ENCODE results near the gene EML4.

EML4 gene

DNA sequence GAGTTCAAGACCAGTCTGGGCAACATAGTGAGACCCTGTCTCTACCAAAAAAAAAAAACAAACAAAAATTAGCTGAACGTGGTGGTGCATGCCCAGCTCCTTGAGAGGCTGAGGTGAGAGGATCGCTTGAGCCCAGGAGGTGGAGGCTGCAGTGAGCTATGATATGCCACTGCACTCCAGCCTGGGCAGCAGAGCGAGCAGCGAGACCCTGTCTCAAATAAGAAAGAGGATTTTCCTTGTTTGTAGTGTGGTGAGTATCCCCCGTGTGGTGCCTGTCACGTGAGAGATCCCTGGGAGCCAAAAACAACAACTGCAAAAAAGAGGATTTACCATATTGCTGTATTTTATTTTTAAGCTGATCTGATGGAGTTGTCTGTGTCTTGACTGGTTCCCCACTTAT is 9.2 kb downstream of the EML4 start:
- Mint-ChIP-seq H3K27me3 (no peaks in the 10 kb centered on the region), H3K4me3 (no peak overlapping the region), H3K36me3 (ENCODE audit: low read depth) (peaks cover 22% of the 10 kb centered on the region), H3K4me1 (ENCODE audit: low read depth) (peaks cover 74% of the 10 kb centered on the region), H3K27ac (no peak overlapping the region), H3K9me3 (no peaks in the 10 kb centered on the region)

- Mint-ChIP-seq H3K27me3 (no peaks in the 10 kb centered on the region), H3K4me1 (ENCODE audit: low read depth) (peaks cover 83% of the 10 kb centered on the region), H3K36me3 (ENCODE audit: low read depth) (peaks cover 22% of the 10 kb centered on the region), H3K27ac (peak overlapping the region; percentile 27), H3K9me3 (no peaks in the 10 kb centered on the region), H3K4me3 (no peak overlapping the region)
Observed at GRCh38 chr2:42180300-42180699, 11.1 kb downstream of the EML4 start.

DNA sequence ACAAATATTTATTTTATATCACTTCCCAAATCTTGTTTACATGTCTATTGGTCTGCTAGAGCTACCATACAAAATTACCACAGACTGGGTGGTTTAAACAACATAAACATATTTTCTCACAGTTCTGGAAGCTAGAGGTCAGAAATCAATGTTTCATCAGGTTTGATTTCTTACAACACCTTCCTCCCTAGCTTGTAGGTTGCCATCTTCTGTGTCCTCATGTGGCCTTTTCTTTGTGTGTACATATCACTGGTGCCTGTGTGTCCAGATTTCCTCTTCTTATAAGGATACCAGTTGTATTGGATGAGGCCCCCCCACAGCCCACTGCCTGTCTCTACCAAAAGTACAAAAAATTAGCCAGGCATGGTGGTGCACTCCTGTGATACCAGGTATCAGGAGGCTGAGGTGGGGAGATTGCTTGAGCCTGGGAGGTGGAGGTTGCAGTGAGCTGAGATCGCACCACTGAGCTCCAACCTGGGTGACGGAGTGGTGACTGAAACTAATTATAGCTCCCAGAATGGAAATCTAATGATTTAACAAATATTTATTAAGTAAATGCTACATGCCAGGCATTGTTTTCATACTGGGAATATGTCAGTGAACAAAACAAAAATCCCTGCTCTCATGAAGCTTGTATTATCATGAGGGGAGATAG is 13.6 kb downstream of the EML4 start:
- Mint-ChIP-seq H3K4me3 (no peak overlapping the region), H3K27ac (peak overlapping the region; percentile 3), H3K4me1 (ENCODE audit: low read depth) (peaks cover 86% of the 10 kb centered on the region), H3K27me3 (no peaks in the 10 kb centered on the region), H3K9me3 (no peaks in the 10 kb centered on the region), H3K36me3 (ENCODE audit: low read depth) (peaks cover 25% of the 10 kb centered on the region)

DNA sequence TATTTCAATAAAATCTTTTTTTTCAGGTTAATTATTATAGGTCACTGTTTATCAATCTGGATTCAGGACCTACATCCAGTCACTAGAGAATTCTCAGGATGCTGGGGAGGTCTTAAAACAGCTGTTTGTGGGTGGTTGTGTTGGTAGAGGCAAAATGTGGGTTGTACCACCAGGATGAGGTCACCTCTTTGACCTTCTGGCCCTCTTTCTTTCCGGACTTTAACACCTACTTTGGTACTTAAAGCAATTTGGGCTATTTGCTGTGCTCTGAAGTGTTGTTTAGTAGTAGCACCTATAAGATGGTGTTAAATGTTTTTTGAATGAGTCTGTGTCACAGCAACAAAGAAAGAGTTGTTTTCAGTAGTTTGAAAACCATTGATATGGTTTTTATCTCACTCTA is 14.6 kb downstream of the EML4 start:
- Mint-ChIP-seq H3K27ac (peak overlapping the region; percentile 40), H3K36me3 (ENCODE audit: low read depth) (peaks cover 28% of the 10 kb centered on the region), H3K4me3 (no peak overlapping the region)

GRCh38 chr2:42184346-42184745 is 15.2 kb downstream of the EML4 start:
- no peak overlapping the region for H3K27ac Mint-ChIP-seq
- no peak overlapping the region for H3K4me3 Mint-ChIP-seq
- peaks cover 28% of the 10 kb centered on the region for H3K36me3 Mint-ChIP-seq (ENCODE audit: low read depth)
- H3K27me3 Mint-ChIP-seq, result no peaks in the 10 kb centered on the region
- peaks cover 78% of the 10 kb centered on the region for H3K4me1 Mint-ChIP-seq (ENCODE audit: low read depth)
- H3K9me3 Mint-ChIP-seq, result no peaks in the 10 kb centered on the region

More for the DNA sequence above, 14.6 kb downstream of the EML4 start:
- Mint-ChIP-seq H3K9me3 (no peaks in the 10 kb centered on the region), H3K27me3 (no peaks in the 10 kb centered on the region), H3K4me1 (ENCODE audit: low read depth) (peaks cover 78% of the 10 kb centered on the region)

DNA sequence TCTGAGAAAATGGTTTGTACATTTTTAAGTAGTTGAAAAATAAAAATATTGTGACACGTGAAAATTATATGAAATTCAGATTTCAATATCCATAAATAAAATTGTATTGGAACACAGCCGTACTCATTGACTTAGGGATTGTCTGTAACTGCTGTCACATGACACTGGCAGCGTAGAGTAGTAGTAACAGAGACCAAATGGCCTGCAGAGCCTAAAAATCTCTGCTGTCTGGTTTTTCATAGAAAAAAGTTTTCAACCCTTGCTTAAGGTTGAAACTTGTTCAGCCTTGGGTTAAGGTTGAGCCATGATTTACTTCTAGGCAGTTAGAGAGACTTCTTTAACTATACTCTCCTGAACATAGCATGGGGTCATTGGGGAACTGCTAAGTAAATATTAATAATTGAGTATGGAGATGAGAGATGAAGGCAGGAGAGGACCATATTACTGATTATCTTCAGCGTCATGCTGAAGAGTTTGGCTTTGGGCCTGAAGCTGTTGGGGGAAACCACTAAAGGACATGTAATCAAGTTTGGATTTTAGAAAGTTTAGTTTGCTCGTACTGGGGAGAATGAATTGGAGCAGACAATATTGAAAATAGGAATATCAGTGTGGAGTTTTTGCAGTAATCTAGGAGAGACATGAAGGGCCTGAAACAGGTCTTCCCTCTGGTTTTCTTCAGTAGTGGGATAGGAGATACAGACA is 16.2 kb downstream of the EML4 start:
- peaks cover 78% of the 10 kb centered on the region for H3K4me1 Mint-ChIP-seq (ENCODE audit: low read depth)
- peak overlapping the region; percentile 3 for H3K27ac Mint-ChIP-seq

GRCh38 chr2:42186366-42186765 is 17.2 kb downstream of the EML4 start:
- no peak overlapping the region for H3K27ac Mint-ChIP-seq
- H3K36me3 Mint-ChIP-seq (ENCODE audit: low read depth), result peaks cover 25% of the 10 kb centered on the region
- H3K27me3 Mint-ChIP-seq, result no peaks in the 10 kb centered on the region
- H3K9me3 Mint-ChIP-seq, result no peaks in the 10 kb centered on the region
- peaks cover 79% of the 10 kb centered on the region for H3K4me1 Mint-ChIP-seq (ENCODE audit: low read depth)
- no peak overlapping the region for H3K4me3 Mint-ChIP-seq

More for the DNA sequence above, 16.2 kb downstream of the EML4 start:
- H3K27me3 Mint-ChIP-seq, result no peaks in the 10 kb centered on the region
- H3K36me3 Mint-ChIP-seq (ENCODE audit: low read depth), result peaks cover 29% of the 10 kb centered on the region
- no peak overlapping the region for H3K4me3 Mint-ChIP-seq
- no peaks in the 10 kb centered on the region for H3K9me3 Mint-ChIP-seq

DNA sequence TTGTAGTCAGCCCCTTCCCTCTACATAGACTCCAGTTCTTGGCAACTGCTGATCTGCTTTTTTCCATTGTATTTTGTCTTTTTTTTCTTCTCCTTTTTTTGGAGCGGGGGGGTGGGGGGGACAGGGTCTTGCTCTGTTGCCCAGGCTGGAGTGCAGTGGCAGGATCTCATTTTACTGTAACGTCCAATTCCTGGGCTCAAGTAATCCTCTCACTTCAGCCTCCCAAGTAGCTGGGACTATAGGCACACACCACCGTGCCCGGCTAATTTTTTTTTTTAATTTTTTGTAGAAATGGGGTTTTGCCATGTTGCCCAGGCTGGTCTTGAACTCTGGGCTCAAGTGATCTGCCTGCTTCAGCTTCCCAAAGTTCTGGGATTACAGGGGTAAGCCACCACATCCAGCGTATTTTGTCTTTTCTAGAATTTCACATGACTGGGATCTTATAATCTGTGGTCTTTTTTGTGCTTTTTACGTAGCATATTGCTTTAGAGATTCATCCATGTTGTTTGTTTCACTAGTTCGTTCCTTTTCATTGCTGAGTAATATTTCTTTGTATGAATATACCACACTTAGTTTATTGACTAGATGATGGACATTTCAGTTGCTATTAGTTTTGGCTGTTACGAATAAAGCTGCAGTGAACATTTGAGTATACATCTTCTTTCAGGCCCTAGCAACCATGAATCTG is 17.9 kb downstream of the EML4 start:
- H3K27me3 Mint-ChIP-seq, result no peaks in the 10 kb centered on the region
- H3K9me3 Mint-ChIP-seq, result no peaks in the 10 kb centered on the region
- peaks cover 78% of the 10 kb centered on the region for H3K4me1 Mint-ChIP-seq (ENCODE audit: low read depth)
- no peak overlapping the region for H3K4me3 Mint-ChIP-seq
- H3K27ac Mint-ChIP-seq, result no peak overlapping the region
- peaks cover 21% of the 10 kb centered on the region for H3K36me3 Mint-ChIP-seq (ENCODE audit: low read depth)

DNA sequence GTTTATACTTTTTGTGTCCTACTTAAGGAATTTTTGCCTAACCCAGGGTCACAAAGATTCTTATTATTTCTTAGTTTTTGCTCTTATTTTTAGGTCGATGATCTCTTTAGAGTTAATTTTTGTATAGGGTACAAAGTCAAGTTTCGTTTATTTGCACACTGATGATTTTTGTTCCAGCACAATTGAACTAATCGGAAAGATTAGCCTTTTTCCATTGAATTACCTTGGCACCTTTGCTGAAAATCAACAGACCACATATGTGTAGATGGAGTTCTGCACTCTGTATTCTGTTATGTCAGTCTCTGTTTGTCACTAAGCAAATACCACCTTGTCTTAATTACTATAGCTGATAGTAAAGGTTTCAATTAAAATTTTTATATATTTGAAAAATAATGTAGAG is 18.7 kb downstream of the EML4 start:
- no peaks in the 10 kb centered on the region for H3K27me3 Mint-ChIP-seq
- H3K27ac Mint-ChIP-seq, result peak overlapping the region; percentile 45
- H3K9me3 Mint-ChIP-seq, result no peaks in the 10 kb centered on the region
- peaks cover 21% of the 10 kb centered on the region for H3K36me3 Mint-ChIP-seq (ENCODE audit: low read depth)
- no peak overlapping the region for H3K4me3 Mint-ChIP-seq
- peaks cover 78% of the 10 kb centered on the region for H3K4me1 Mint-ChIP-seq (ENCODE audit: low read depth)

DNA sequence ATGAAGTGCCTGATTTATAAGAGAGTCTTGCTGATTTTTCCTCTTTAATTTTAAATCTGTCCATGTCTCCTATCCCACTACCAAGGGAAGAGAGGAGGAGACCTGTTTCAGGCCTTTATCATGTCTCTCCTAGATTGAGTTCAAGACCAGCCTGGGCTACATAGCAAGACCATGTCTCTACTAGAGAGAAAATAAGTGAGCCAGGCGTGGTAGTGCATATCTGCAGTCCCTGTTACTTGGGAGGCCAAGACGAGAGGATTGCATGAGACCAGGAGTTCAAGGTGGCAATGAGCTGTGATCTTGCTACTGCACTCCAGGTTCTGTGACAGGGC is 20.0 kb downstream of the EML4 start:
- peaks cover 21% of the 10 kb centered on the region for H3K36me3 Mint-ChIP-seq (ENCODE audit: low read depth)
- peaks cover 79% of the 10 kb centered on the region for H3K4me1 Mint-ChIP-seq (ENCODE audit: low read depth)

DNA sequence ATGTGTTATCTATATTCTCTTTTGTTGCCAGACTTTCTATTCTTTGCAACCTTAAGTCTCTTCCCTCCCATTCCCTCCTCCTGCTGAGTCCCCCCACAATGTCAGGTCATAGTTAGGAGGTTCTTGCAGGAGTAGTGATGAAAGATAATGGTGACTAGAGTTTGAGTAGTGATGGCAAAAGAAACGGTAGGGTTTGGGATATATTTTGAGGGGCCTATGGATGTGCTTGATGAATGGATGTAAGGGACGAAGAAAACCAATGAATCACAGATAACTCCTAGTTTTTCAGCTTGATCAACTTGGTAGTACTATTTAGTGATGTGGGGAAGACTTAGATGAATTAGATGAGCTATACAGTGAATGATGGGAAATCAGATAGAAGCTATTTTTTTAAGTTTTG is 21.0 kb downstream of the EML4 start:
- H3K36me3 Mint-ChIP-seq (ENCODE audit: low read depth), result peaks cover 21% of the 10 kb centered on the region
- peak overlapping the region; percentile 2 for H3K27ac Mint-ChIP-seq
- H3K9me3 Mint-ChIP-seq, result no peaks in the 10 kb centered on the region
- H3K4me3 Mint-ChIP-seq, result no peak overlapping the region
- no peaks in the 10 kb centered on the region for H3K27me3 Mint-ChIP-seq
- H3K4me1 Mint-ChIP-seq (ENCODE audit: low read depth), result peaks cover 84% of the 10 kb centered on the region

More for the DNA sequence above, 20.0 kb downstream of the EML4 start:
- Mint-ChIP-seq H3K27me3 (no peaks in the 10 kb centered on the region), H3K27ac (no peak overlapping the region), H3K4me3 (no peak overlapping the region), H3K9me3 (no peaks in the 10 kb centered on the region)

DNA sequence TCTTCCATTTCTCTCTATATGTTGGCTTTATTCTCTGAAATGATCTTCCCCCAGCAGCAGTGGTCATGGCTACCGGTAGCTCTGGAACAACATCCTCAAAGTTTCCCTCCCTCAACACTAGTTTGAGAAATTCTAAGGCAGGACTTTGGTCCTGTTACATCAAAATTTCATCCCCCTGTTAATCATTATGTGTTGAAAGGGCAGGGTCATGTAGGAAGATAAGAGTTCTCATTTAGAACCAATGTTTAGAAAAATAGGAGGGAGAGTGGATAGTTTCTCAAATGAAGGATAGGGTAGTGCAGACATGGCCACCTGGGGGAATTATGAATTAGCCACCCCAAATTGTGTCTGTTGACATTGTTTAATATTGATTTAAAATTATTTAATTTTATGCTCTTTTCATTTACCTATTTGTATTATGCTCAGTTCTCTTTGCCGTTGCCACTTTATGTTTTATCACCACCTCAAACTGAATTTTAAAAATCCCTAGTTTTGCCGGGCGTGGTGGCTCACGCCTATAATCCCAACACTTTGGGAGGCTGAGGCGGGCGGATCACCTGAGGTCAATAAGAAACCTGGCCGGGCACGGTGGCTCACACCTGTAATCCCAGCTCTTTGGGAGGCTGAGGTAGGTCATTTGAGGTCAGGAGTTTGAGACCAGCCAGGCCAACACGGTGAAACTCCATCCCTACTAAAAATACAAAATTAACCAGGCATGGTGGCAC is 22.3 kb downstream of the EML4 start:
- no peak overlapping the region for H3K4me3 Mint-ChIP-seq
- peaks cover 82% of the 10 kb centered on the region for H3K4me1 Mint-ChIP-seq (ENCODE audit: low read depth)
- no peak overlapping the region for H3K27ac Mint-ChIP-seq
- H3K36me3 Mint-ChIP-seq (ENCODE audit: low read depth), result peaks cover 20% of the 10 kb centered on the region
- no peaks in the 10 kb centered on the region for H3K27me3 Mint-ChIP-seq
- no peaks in the 10 kb centered on the region for H3K9me3 Mint-ChIP-seq

- H3K4me1 Mint-ChIP-seq (ENCODE audit: low read depth), result peaks cover 85% of the 10 kb centered on the region
- no peak overlapping the region for H3K4me3 Mint-ChIP-seq
- H3K27me3 Mint-ChIP-seq, result no peaks in the 10 kb centered on the region
- H3K27ac Mint-ChIP-seq, result no peak overlapping the region
- peaks cover 23% of the 10 kb centered on the region for H3K36me3 Mint-ChIP-seq (ENCODE audit: low read depth)
- H3K9me3 Mint-ChIP-seq, result no peaks in the 10 kb centered on the region
Observed at GRCh38 chr2:42192010-42192373, 22.8 kb downstream of the EML4 start.

- H3K4me3 Mint-ChIP-seq, result no peak overlapping the region
Observed at GRCh38 chr2:42192652-42193566, 23.8 kb downstream of the EML4 start.

More at GRCh38 chr2:42192652-42193566, 23.8 kb downstream of the EML4 start:
- Mint-ChIP-seq H3K9me3 (no peaks in the 10 kb centered on the region), H3K36me3 (ENCODE audit: low read depth) (peaks cover 15% of the 10 kb centered on the region), H3K27ac (peak overlapping the region; percentile 26), H3K4me1 (ENCODE audit: low read depth) (peaks cover 81% of the 10 kb centered on the region), H3K27me3 (no peaks in the 10 kb centered on the region)

Data from stimulated activated naive CD8-positive, alpha-beta T cell treated with anti-CD3 and anti-CD28 coated beads, Interleukin-15, Interleukin-2, amounts not matched to agents 100 ng/mL and 50 ng/mL, for 24 hours (primary cell).